T-helper 2 cell treated with Interferon-gamma antibody and Interleukin-4, amounts not matched to agents 5 μg/mL and 100 μg/mL, for 36 hours (primary cell): Measurements from ENCODE around the gene INTS11.

Experiments used
- DNase-seq: peaks from one replicate; pipeline ENCODE4 v3.0.0; 2021; ENCODE audit warnings: low spot score
- H3K27ac Mint-ChIP-seq: one replicate; pipeline ENCODE4 v1.8.0; 2021; ENCODE audit warnings: mild to moderate bottlenecking, mixed read lengths
- H3K27me3 Mint-ChIP-seq: one replicate; pipeline ENCODE4 v1.8.0; 2021; ENCODE audit warnings: low read depth, mixed read lengths
- H3K36me3 Mint-ChIP-seq: one replicate; pipeline ENCODE4 v1.8.0; 2021; ENCODE audit warnings: low read depth, mixed read lengths
- H3K4me1 Mint-ChIP-seq: one replicate; pipeline ENCODE4 v1.8.0; 2021; ENCODE audit warnings: low read depth, mixed read lengths
- H3K4me3 Mint-ChIP-seq: one replicate; pipeline ENCODE4 v1.8.0; 2022; ENCODE audit warnings: mild to moderate bottlenecking, moderate library complexity, mixed read lengths
- H3K9me3 Mint-ChIP-seq: one replicate; pipeline ENCODE4 v1.8.0; 2021; ENCODE audit warnings: mixed read lengths

Gene INTS11

DNA sequence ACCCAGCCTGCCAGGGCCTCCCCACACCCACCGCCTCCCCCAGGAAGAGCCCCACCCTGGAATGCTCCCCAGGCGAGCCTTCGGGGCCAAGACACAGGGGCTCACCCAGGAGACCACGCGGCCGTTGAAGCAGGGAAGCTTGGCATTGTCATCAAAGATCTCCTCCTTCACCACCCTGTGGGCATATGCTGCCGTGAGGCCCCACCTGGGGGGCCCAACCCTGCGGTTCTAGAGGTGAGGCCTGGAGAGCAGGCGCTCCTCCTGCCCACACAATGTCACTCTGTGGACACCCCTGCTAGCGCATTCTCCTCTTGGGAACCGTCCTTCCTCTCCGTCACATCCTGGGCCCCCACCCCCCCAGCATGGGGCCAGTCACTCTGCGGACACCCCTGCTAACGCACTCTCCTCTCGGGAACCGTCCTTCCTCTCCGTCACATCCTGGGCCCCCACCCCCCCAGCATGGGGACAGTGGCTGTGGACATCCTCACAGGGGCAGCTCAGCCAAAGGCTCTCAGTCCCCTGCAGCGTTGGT lies 18.2 kb upstream of the INTS11 start:
- Mint-ChIP-seq H3K9me3 (no peaks in the 10 kb centered on the region), H3K4me1 (peaks cover 6% of the 10 kb centered on the region), H3K36me3 (peaks cover 11% of the 10 kb centered on the region), H3K27me3 (no peaks in the 10 kb centered on the region), H3K4me3 (no peak overlapping the region), H3K27ac (no peak overlapping the region)
- DNase-seq = no peak

DNA sequence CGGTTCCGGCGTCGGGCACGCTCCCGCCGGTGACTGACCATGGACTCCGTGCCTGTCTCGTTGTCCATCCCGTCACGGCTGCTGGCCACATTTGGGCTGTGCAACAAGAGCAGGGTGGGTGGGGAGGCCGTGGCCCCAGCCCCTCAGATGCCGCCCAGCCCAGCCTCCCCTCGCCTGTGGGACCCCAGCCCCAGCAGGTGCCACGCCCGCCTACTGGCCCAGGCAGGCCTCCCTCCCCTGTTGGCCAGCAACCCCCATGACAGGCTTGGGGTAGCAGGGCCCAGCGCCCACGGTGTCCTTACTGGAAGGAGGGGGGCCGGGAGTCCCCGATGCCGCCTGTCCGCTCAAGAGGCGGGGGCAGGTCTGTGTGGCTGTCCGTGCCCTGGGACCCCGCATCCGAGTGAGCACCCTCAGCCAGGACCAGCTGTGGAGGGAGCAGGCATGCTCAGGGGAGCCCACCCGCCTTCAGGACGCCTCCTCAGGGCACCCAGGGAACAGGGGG lies 17.7 kb upstream of the INTS11 start:
- Mint-ChIP-seq H3K4me3 (no peak overlapping the region), H3K27ac (no peak overlapping the region), H3K4me1 (peaks cover 4% of the 10 kb centered on the region), H3K27me3 (no peaks in the 10 kb centered on the region), H3K9me3 (no peaks in the 10 kb centered on the region), H3K36me3 (peaks cover 11% of the 10 kb centered on the region)
- no peak for DNase-seq

DNA sequence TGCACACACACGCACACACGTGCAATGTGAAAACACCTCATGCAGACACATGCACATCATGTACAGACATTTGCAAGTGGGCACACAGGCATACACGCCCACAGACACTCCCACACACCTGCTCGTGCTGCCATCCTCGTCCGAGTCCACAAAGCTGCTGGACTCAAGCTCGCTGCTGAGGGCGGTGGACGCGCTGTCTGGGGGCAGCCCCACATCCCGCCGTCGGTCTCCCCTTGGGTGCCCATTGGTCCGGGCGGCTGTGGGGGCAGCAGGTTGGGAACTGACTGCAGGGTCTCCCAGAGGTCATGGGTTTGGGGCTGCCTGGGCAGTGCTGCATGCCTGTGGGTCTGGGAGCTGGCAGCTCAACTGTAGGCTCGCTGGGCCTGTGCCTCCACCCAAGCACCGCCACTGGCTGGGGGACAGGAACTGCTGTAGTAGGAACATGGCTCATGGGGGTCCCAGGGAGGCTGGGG lies 17.1 kb upstream of the INTS11 start:
- Mint-ChIP-seq H3K27ac (no peak overlapping the region), H3K36me3 (peaks cover 11% of the 10 kb centered on the region), H3K9me3 (no peaks in the 10 kb centered on the region), H3K27me3 (no peaks in the 10 kb centered on the region), H3K4me1 (peaks cover 4% of the 10 kb centered on the region), H3K4me3 (no peak overlapping the region)
- no peak for DNase-seq

DNA sequence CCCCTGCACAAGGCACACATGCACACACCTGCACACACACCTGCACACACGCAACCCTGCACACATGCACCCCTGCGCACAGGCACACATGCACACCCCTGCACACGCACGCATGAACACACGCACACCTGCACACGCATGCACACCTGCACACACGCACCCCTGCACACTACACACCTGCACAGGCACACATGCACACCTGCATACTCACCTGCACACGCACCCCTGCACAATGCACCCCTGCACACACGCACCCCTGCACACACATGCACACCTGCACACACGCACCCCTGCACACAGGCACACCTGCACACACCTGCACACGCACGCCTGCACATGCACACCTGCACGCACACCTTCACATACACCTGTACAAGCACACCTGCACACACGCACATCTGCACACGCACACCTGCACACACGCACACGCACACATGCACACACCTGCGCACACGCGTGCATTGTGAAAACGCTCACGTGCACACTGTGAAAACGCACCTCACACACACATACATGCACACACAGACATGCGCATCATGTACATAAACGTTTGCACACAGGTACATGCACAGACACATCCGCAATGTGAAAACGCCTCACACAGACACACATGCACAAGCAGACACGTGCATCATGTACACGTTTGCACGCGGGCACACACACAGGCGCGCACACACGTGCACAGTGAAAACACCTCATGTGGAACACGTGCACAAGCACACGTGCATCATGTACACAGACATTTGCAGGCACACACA lies 16.5 kb upstream of the INTS11 start:
- DNase-seq = no peak
- Mint-ChIP-seq H3K27me3 (no peaks in the 10 kb centered on the region), H3K27ac (no peak overlapping the region), H3K9me3 (no peaks in the 10 kb centered on the region), H3K4me1 (peaks cover 4% of the 10 kb centered on the region), H3K36me3 (peaks cover 11% of the 10 kb centered on the region), H3K4me3 (no peak overlapping the region)

DNA sequence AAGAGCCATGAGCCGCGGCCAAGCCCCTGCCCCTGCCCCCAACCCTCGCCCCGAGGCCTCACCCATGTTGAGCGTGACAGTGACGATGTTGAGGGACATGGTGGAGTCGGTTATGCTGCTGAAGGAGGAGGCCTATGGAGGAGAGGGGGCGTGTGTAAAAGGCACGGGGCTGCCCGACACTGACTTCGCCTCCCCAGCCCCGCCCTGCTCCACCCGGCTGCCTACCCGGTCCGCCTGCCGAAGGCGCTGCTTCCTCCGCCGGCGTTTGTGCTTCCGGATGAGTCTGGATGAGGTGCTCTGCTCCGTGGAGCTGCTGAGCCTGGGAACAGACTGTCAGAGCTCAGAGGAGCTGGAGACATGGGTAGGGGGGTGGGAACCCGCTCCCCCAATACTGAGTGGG lies 15.7 kb upstream of the INTS11 start:
- H3K4me3 Mint-ChIP-seq = no peak overlapping the region
- peaks cover 4% of the 10 kb centered on the region for H3K4me1 Mint-ChIP-seq
- no peaks in the 10 kb centered on the region for H3K9me3 Mint-ChIP-seq
- no peaks in the 10 kb centered on the region for H3K27me3 Mint-ChIP-seq
- H3K27ac Mint-ChIP-seq = no peak overlapping the region
- no peak for DNase-seq
- H3K36me3 Mint-ChIP-seq = peaks cover 11% of the 10 kb centered on the region

DNA sequence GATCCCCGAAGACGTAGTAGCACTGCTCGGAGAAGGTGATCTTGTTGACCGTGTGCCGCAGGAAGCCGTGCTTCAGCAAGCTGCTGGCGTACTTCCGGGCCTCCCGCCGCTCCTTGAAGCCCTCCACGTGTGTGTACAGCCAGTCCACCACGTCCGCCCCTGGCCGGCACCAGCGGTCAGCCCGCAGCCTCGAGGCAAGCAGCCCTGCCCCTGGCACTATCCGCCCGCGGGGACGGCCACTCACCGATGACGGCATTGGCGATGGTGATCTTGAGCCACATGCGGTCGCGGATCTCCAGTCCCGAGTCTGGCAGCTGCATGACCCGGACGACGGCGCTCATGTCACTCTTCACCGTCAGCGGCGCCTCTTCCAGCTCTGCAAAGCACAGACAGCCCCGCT lies 13.8 kb upstream of the INTS11 start:
- Mint-ChIP-seq H3K4me1 (peaks cover 4% of the 10 kb centered on the region), H3K36me3 (peaks cover 11% of the 10 kb centered on the region), H3K4me3 (no peak overlapping the region), H3K27ac (no peak overlapping the region), H3K27me3 (no peaks in the 10 kb centered on the region), H3K9me3 (no peaks in the 10 kb centered on the region)
- no peak for DNase-seq

DNA sequence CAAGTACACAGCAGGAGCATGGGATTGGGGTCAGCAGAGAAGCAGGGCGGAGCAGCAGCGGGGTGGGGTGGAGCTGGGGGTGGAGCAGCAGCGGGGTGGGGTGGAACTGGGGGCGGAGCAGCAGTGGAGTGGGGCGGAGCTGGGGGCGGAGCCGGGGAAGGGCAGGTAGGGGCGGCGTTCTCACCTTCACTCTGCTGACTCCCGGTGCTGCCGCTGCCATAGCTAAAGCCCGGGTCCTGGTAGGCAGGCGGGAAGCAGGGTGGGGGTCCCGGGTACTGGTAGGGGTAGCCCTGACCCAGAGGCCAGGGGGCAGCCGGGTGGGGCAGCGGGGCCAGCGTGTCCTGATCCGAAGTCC lies 13.3 kb upstream of the INTS11 start:
- Mint-ChIP-seq H3K36me3 (peaks cover 11% of the 10 kb centered on the region), H3K4me1 (peaks cover 4% of the 10 kb centered on the region), H3K9me3 (no peaks in the 10 kb centered on the region), H3K27ac (no peak overlapping the region), H3K27me3 (no peaks in the 10 kb centered on the region), H3K4me3 (no peak overlapping the region)
- DNase-seq = no peak

DNA sequence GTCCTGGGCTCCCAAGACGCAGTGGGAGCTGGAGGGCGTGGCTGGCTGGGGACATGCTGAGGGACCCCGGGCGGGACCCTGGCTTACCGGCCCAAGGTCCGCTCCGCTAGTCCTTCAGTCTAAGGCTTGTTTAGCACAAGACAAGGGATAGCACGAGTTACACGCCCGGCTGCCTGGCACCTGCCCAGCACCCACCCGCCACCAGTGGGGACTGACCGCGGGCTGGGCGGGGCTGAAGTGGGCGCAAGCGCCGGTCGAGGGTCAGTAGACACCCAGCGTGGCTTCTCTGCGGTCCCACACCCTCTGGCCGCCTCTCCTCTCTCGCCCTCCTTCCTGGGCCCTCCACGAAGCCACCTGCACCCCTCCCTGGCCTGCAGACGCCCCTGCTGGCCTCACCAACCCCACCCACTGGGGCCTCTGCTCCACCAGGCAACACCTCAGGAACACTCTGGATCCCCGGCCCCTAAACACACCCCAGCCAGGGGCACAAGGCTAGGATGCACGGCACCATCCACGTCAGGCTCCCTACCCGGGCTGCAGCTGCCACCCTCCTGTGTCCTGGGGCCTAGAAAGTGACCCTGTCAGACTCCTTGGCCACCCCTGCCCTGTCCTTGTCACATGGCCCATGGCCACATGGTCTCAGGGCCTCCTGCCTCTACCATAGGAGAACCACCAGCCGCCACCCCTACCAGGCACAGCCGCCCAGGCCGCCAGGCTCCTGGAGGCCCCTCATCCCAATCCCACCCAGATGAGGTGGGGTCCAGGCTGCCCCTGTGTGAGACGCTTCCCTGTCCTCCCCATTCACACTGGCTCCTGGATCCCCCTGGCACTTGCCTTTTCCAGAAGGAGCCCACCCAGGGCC lies 12.7 kb upstream of the INTS11 start:
- H3K27ac Mint-ChIP-seq = no peak overlapping the region

DNA sequence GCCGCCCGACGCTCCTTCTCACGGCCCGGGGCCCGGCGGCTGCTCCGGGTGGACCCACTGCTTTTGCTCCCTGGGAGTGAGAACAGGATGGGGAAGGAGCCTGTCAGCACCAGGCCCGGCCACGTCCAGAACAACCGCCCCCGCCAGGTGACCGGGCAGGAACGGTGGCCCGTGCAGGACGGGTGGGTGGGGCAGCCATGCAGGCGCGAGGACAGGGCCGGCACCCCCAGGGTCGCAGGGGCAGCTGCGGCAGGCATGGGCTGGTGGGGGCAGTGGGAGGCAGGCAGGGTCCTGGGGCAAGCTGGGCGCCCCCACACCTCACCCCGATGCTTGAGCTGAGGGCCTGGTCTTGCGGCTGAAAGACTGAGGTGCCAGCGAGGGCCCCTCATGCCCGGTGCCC lies 12.0 kb upstream of the INTS11 start:
- Mint-ChIP-seq H3K27ac (no peak overlapping the region), H3K36me3 (peaks cover 10% of the 10 kb centered on the region), H3K27me3 (no peaks in the 10 kb centered on the region), H3K4me3 (no peak overlapping the region), H3K4me1 (peaks cover 4% of the 10 kb centered on the region), H3K9me3 (no peaks in the 10 kb centered on the region)
- no peak for DNase-seq

More for the DNA sequence above, 12.7 kb upstream of the INTS11 start:
- no peaks in the 10 kb centered on the region for H3K27me3 Mint-ChIP-seq
- no peak overlapping the region for H3K4me3 Mint-ChIP-seq
- peaks cover 11% of the 10 kb centered on the region for H3K36me3 Mint-ChIP-seq
- peaks cover 4% of the 10 kb centered on the region for H3K4me1 Mint-ChIP-seq
- no peak for DNase-seq
- H3K9me3 Mint-ChIP-seq = no peaks in the 10 kb centered on the region

DNA sequence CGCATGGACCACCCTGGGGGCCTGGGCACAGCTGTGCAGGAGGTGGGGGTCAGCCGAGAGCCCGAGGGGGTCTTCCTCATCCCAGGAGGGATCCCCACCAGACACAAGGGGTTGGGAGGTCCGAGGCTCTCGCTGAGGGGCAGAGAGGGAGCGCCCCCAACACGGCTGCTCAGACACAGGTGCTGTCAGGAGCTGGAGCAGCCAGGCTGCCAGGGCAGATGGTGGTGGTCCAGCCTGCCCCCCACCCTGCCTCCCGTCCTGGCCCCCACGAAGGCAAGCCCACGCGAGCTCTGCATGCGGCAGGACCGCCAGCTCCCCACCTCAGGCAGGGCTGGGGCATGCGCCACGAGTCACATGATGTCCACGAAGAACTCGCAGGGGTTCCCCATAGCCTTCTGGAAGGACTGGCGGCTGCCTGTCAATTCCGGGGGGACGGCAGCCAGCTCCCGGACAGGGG lies 11.4 kb upstream of the INTS11 start:
- no peak overlapping the region for H3K27ac Mint-ChIP-seq
- no peaks in the 10 kb centered on the region for H3K9me3 Mint-ChIP-seq

DNA sequence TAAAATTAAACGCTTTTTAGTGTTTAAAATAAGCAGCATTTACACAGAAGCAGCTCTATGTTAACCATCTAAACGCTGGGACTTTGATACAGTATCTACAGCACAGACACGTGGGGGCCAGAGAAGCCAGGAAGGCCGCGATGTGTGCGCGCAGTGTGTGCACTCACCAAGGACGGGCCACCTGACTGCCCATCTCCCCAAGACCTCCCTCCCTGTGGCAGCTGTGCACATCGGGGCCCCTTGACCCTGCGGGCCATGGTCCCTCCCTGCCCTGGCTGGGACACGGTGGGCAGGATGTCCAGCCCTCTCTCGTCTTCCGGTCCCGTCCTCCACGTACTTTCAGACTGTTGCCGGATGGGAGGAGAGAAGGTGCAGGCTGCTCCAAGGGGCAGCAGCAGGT lies 10.8 kb upstream of the INTS11 start:
- Mint-ChIP-seq H3K36me3 (no peaks in the 10 kb centered on the region), H3K4me3 (no peak overlapping the region), H3K27ac (no peak overlapping the region), H3K27me3 (no peaks in the 10 kb centered on the region), H3K9me3 (no peaks in the 10 kb centered on the region), H3K4me1 (no peaks in the 10 kb centered on the region)
- no peak for DNase-seq

More for the DNA sequence above, 11.4 kb upstream of the INTS11 start:
- peaks cover under 1% of the 10 kb centered on the region for H3K4me1 Mint-ChIP-seq
- H3K27me3 Mint-ChIP-seq = no peaks in the 10 kb centered on the region
- peaks cover 4% of the 10 kb centered on the region for H3K36me3 Mint-ChIP-seq
- DNase-seq = no peak
- H3K4me3 Mint-ChIP-seq = no peak overlapping the region

DNA sequence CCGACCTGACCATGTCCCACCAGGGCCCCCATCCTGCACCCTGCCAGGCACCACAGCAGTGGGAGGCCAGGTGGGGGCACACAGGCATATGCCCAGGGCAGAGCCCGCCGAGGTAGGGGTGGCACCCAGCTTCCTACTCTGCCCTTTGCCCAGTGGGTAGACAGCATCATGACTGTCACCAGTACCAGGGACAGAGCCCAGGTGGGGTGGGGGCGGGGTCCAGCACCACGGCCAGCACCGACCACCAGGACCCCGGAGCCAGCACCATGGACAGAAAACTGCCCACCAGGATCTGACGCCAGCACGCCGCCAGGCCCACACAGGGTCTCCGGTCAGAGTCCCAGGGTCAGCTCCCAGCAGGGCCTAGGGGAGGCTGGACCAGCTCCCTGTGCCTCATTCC lies 10.4 kb upstream of the INTS11 start:
- H3K27ac Mint-ChIP-seq = no peak overlapping the region
- H3K27me3 Mint-ChIP-seq = no peaks in the 10 kb centered on the region
- DNase-seq = no peak
- peaks cover 1% of the 10 kb centered on the region for H3K9me3 Mint-ChIP-seq
- H3K4me1 Mint-ChIP-seq = no peaks in the 10 kb centered on the region
- H3K4me3 Mint-ChIP-seq = no peak overlapping the region
- H3K36me3 Mint-ChIP-seq = no peaks in the 10 kb centered on the region

DNA sequence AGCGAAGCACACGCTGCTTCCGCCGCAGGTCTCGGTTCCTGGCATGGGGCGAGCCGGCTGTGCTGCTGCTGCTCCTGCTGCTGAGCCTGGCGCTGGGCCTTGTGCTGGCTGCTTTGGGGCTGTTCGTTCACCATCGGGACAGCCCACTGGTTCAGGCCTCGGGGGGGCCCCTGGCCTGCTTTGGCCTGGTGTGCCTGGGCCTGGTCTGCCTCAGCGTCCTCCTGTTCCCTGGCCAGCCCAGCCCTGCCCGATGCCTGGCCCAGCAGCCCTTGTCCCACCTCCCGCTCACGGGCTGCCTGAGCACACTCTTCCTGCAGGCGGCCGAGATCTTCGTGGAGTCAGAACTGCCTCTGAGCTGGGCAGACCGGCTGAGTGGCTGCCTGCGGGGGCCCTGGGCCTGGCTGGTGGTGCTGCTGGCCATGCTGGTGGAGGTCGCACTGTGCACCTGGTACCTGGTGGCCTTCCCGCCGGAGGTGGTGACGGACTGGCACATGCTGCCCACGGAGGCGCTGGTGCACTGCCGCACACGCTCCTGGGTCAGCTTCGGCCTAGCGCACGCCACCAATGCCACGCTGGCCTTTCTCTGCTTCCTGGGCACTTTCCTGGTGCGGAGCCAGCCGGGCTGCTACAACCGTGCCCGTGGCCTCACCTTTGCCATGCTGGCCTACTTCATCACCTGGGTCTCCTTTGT lies 9.2 kb upstream of the INTS11 start:
- Mint-ChIP-seq H3K4me3 (no peak overlapping the region), H3K4me1 (no peaks in the 10 kb centered on the region), H3K27ac (no peak overlapping the region), H3K9me3 (peaks cover 3% of the 10 kb centered on the region), H3K36me3 (no peaks in the 10 kb centered on the region), H3K27me3 (no peaks in the 10 kb centered on the region)
- DNase-seq = no peak
